ENCODE measurements around the gene PRUNE1. TPM values are rescaled to one million over a fixed set of nuclear protein-coding genes. Genes with fewer than 3 reads are reported as not detected.
A peak's percentile ranks its signal among the peaks of the same experiment; 100 is the strongest.

PRUNE1 gene
- total RNA-seq = 10 to 100 TPM; 15.8 to 19.4 TPM

- Histone ChIP-seq H3K4me1 (peaks cover 60% of the 10 kb centered on the region), H3K27ac (peak within 1 kb of the TSS; percentile 71 to 94 (median 86)), H3K9me3 (no peaks in the 10 kb centered on the region), H3K36me3 (replicated peaks in 1 of 2; ENCODE audit: insufficient read depth in 1 of 2, low read depth in 2 of 2) (no peaks in the 10 kb centered on the region), H3K4me3 (peak within 1 kb of the TSS; percentile 17 to 49), H3K27me3 (no peaks in the 10 kb centered on the region)
- DNase-seq (peak; percentile 97 to 98 (median 98)), ATAC-seq (peak; percentile 90)
- 1% methylated on average over 25 to 66 of the region's 69 CpGs for WGBS, 2 donors
- intact Hi-C loops (cut with DNase I) = no loop called here
- TF ChIP-seq POLR2A (IDR thresholded peaks at IDR 0.05) (peak in 2 of 3 donors; percentile 52 to 61), CTCF (IDR thresholded peaks at IDR 0.05) (peak in 3 of 7 experiments; percentile 7 to 27 (median 11))
These were observed at the start of gene PRUNE1 for GRCh38 chr1:151008244-151009205. PRUNE1 (plus strand) TSS chr1:151008449; CDS start chr1:151008633, 184 bp downstream.

- H3K36me3 ChIP-seq (replicated peaks in 1 of 2; ENCODE audit: insufficient read depth in 1 of 2, low read depth in 2 of 2) = peaks cover 3 to 27% of the 10 kb centered on the region in 2 donors
- intact Hi-C loops (cut with DNase I) = no loop called here
- no peaks in the 10 kb centered on the region for H3K27me3 ChIP-seq
- H3K9me3 ChIP-seq = no peaks in the 10 kb centered on the region
- DNase-seq (no peak), ATAC-seq (no peak)
- no peaks in the 10 kb centered on the region for H3K4me1 ChIP-seq
- no peak for TF ChIP-seq POLR2A (IDR thresholded peaks at IDR 0.05)
- no peak for TF ChIP-seq CTCF (IDR thresholded peaks at IDR 0.05)
- WGBS, 2 donors = 86 to 100% methylated on average over 3 to 7 of the region's 7 CpGs
- H3K27ac ChIP-seq = no peak overlapping the region
- H3K4me3 ChIP-seq = no peak overlapping the region
These were observed 47.6 kb upstream of the PRUNE1 start for GRCh38 chr1:150960646-150961045.

- intact Hi-C loops (cut with DNase I) = no loop called here
- Histone ChIP-seq H3K27me3 (no peaks in the 10 kb centered on the region), H3K27ac (no peak overlapping the region), H3K4me3 (no peak overlapping the region), H3K9me3 (no peaks in the 10 kb centered on the region), H3K4me1 (no peaks in the 10 kb centered on the region), H3K36me3 (replicated peaks in 1 of 2; ENCODE audit: insufficient read depth in 1 of 2, low read depth in 2 of 2) (peaks cover 8 to 36% of the 10 kb centered on the region in 2 donors)
- DNase-seq (no peak), ATAC-seq (no peak)
- WGBS, 2 donors = 64 to 67% methylated on average over 4 of the region's 4 CpGs
- TF ChIP-seq POLR2A (IDR thresholded peaks at IDR 0.05) (no peak), CTCF (IDR thresholded peaks at IDR 0.05) (no peak)
These were observed 46.5 kb upstream of the PRUNE1 start for GRCh38 chr1:150961756-150962155.

- no peaks in the 10 kb centered on the region for H3K27me3 ChIP-seq
- WGBS, 2 donors = 84 to 85% methylated on average over 10 of the region's 10 CpGs
- DNase-seq (no peak), ATAC-seq (no peak)
- H3K9me3 ChIP-seq = no peaks in the 10 kb centered on the region
- TF ChIP-seq CTCF (IDR thresholded peaks at IDR 0.05) (no peak), POLR2A (IDR thresholded peaks at IDR 0.05) (no peak)
- H3K27ac ChIP-seq = no peak overlapping the region
- intact Hi-C loops (cut with DNase I) = no loop called here
- no peaks in the 10 kb centered on the region for H3K4me1 ChIP-seq
- no peak overlapping the region for H3K4me3 ChIP-seq
- H3K36me3 ChIP-seq (replicated peaks in 1 of 2; ENCODE audit: insufficient read depth in 1 of 2, low read depth in 2 of 2) = peaks cover 12 to 54% of the 10 kb centered on the region in 2 donors
These were observed 44.7 kb upstream of the PRUNE1 start for GRCh38 chr1:150963321-150964163.

Data from body of pancreas (tissue), 4 donors.